Stimulated activated CD8-positive, alpha-beta memory T cell treated with anti-CD3 and anti-CD28 coated beads, Interleukin-12 subunit alpha, Interleukin-12 subunit beta, amount 100 ng/mL, for 1 hour (primary cell): Measurements from ENCODE around the gene KRTAP12-4.
"Not testable (repeated sequence)": the region's sequence is repeated elsewhere in the genome, so short reads cannot be mapped to it uniquely, and the experiment has no call there.

ENCODE experiments used
- DNase-seq: peaks from one replicate; pipeline ENCODE4 v3.0.0-alpha.2; 2020; ENCODE audit warnings: low read depth

Gene KRTAP12-4

GRCh38 chr21:44686843-44687561 lies 32.5 kb upstream of the KRTAP12-4 start:
- DNase-seq = no peak

GRCh38 chr21:44686000-44686781 lies 31.7 kb upstream of the KRTAP12-4 start:
- DNase-seq = no peak

- not testable (repeated sequence) for DNase-seq
Observed at GRCh38 chr21:44685050-44685449, 30.6 kb upstream of the KRTAP12-4 start.

GRCh38 chr21:44684483-44684882 lies 30.0 kb upstream of the KRTAP12-4 start:
- DNase-seq = no peak

GRCh38 chr21:44684077-44684476 lies 29.6 kb upstream of the KRTAP12-4 start:
- DNase-seq = no peak

- no peak for DNase-seq
Observed at GRCh38 chr21:44682580-44683151, 28.2 kb upstream of the KRTAP12-4 start.

- DNase-seq = no peak
Observed at GRCh38 chr21:44681861-44682579, 27.6 kb upstream of the KRTAP12-4 start, which contains the start of gene KRTAP12-1. TSS of gene KRTAP12-1 (minus strand) at chr21:44682163. CDS start at chr21:44682123, 40 bp downstream.

GRCh38 chr21:44681152-44681551 lies 26.7 kb upstream of the KRTAP12-4 start:
- DNase-seq = no peak

GRCh38 chr21:44677881-44678280 lies 23.4 kb upstream of the KRTAP12-4 start:
- DNase-seq = no peak

GRCh38 chr21:44671911-44672310 lies 17.5 kb upstream of the KRTAP12-4 start:
- no peak for DNase-seq

- DNase-seq = no peak
Observed at GRCh38 chr21:44670642-44671432, 16.4 kb upstream of the KRTAP12-4 start.

- no peak for DNase-seq
Observed at GRCh38 chr21:44667612-44668011, 13.2 kb upstream of the KRTAP12-4 start.

- DNase-seq = no peak
Observed at GRCh38 chr21:44666401-44667320, 12.2 kb upstream of the KRTAP12-4 start, which contains the start of gene KRTAP12-2. TSS of gene KRTAP12-2 (minus strand) at chr21:44666927. CDS start at chr21:44666886, 41 bp downstream.

GRCh38 chr21:44664691-44665090 lies 10.2 kb upstream of the KRTAP12-4 start:
- no peak for DNase-seq

- DNase-seq = not testable (repeated sequence)
Observed at GRCh38 chr21:44661567-44661966, 7.1 kb upstream of the KRTAP12-4 start.

- DNase-seq = no peak
Observed at GRCh38 chr21:44658913-44659595, 4.6 kb upstream of the KRTAP12-4 start.

GRCh38 chr21:44658541-44658910 lies 4.1 kb upstream of the KRTAP12-4 start:
- DNase-seq = no peak

GRCh38 chr21:44657635-44658540 lies 3.4 kb upstream of the KRTAP12-4 start, which contains the start of gene KRTAP12-3:
TSS of gene KRTAP12-3 (plus strand) at chr21:44657932. CDS start at chr21:44657980, 48 bp downstream.
- DNase-seq = no peak
